NK-92 (cell line): ENCODE data around the gene CTNNBL1.

Experiments used
- DNase-seq: peaks from one replicate; lab custom pipeline; 2025; ENCODE audit not compliant: unreplicated experiment; lab: John Stamatoyannopoulos, UW

Gene CTNNBL1

DNA sequence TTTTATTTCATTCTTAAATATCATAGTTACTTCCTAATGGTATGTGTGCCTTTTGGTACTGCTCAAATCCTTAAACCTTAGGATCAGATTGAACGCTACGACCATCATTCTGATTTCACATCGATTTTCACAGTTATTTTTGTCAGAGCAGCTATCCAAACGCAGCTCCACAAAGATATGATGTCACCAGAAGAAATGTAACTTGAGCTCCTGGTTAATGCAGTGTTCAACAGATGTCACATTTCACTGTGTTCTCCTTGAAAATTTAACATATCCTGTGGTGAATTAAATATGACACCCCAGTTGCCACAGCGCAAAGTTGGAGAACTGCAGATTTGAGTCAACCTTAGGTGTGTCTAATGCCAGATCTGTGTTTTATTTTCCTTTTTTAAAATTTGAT lies 81.4 kb downstream of the CTNNBL1 start:
- DNase-seq, result no peak

- no peak for DNase-seq
These were observed 82.2 kb downstream of the CTNNBL1 start for GRCh38 chr20:37776049-37776448.

DNA sequence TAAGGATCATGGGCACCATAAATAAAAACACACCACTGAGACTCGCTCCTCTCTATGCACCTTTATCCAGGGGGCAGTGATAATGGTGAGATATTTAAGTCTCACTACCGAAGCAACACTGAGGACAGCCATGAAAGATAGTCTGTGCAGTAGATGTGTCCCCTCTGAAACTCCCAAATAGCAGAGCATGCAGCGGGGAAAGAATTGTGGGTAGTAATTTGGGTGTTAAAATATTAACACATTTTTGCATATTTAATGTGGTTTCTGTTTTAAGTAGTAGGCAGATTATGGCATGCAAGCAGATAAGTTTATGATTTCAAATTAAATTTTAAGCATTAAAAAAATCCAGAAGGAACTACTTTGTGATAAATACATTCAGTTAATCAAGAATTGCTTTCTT lies 82.7 kb downstream of the CTNNBL1 start:
- DNase-seq, result no peak

GRCh38 chr20:37777012-37777950 lies 83.5 kb downstream of the CTNNBL1 start:
- DNase-seq, result no peak

DNA sequence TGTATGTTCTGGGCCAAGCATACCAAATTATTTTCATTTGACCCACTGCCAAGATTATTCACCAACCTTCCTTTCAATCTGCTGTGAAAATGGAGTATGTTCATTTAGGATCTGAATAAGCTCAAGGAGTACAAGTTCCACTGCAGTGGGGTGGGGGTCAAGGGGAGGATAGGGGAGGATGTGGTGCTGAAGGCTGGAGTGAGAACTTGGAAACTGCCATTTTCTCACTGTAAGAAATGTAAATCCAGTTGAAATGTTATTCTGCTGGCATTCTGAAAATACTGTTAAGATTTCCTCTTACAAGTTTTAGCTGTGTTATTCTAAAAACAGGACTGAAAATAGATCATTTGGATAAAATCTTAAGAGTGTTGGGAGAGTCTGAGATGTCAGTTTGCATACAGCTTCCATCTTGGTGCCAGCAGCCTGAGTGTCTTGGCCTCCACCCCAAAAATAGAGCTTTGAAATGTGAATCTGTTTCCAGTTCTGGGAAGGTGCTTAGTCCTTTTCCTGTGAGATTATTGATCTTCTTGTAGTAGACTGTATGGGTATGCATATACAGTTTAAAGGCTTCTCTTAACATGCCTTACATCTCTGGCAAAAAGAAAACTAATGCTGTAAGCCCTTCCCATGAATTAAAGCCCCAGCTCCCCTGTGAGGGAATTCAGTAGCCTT lies 84.3 kb downstream of the CTNNBL1 start:
- no peak for DNase-seq

GRCh38 chr20:37781626-37782025 lies 87.8 kb downstream of the CTNNBL1 start:
- no peak for DNase-seq

DNA sequence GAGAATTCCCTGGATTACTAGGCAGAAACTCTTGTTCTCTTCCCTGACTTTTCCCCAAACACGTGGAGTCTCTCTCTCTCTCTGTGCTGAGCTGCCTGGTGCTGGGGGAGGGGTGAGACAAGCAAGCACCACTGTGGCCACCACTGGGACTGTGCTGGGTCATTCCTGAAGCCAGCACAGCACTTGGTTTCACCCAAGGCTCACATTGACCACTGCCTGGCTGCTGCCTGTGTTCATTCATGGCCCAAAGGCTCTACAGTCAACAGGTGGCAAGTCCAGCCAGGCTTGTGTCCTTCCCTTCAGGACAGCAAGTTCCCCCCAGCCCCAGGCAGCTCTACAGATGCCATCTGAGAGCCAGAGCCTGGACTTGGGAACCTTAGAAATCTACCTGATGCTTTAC lies 92.2 kb downstream of the CTNNBL1 start:
- no peak for DNase-seq

DNA sequence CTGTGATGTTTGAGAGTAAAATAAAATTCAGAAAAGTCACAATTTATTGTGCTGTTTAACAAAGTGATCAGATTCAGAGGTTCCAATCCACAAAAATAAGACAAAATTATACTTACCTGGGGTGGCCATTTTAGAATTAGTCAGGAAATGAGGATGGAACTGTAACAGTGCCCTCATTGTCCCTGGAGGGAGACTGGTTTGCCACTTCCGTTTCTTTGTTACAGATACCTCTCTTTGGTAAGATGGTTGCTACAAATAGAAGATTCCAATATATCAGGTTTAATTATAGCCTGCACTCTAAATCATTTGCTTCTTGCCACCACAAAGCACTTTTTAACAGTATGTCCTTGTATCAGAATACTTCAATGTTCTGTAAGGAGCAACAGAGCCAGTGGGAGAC lies 95.6 kb downstream of the CTNNBL1 start:
- DNase-seq, result no peak

- no peak for DNase-seq
These were observed 97.1 kb downstream of the CTNNBL1 start for GRCh38 chr20:37790900-37791299.

- no peak for DNase-seq
These were observed 102.3 kb downstream of the CTNNBL1 start for GRCh38 chr20:37796121-37796520.

DNA sequence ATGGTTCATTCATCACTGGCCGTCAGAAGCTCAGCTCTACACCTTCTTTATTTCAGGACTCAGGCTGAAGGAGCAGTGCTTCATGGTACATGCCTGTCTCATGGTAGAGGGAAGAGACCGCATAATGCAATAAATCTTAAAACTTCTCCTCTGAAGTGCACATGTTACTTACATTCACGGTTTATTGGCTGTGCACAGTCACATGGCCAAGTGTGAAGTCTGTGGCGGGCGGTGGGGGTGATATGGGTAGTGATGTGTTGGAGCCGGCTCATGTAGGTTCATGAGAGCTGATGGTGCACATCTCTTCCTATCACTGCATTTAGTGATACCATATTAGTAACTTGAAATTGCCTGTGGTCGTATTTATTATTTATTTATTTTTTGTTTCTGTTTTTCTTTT lies 102.9 kb downstream of the CTNNBL1 start:
- no peak for DNase-seq

DNA sequence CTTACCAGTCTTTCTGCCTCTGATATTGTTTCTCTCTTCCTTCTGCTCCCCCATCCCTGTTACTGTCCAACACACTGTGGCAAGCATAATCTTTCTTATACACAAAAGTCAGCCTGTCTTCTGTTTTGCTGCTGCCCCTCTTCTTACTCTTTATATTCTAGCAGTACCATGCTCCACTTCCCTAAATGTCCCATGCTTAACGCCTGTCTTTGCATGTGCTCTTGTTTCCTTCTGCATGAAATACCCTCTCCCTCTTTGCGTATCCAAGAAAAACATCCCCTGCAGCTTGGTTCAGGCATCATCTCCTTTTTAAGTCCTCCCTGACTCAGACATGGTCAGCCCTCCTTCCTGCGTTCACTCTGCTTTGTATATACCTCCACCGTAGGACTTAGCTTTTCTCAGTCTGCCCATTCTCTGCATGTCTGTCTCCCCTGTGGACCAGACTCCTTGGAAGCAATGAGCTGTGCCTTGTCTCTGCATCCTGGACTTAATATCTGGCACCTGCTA lies 103.9 kb downstream of the CTNNBL1 start:
- DNase-seq, result no peak

DNA sequence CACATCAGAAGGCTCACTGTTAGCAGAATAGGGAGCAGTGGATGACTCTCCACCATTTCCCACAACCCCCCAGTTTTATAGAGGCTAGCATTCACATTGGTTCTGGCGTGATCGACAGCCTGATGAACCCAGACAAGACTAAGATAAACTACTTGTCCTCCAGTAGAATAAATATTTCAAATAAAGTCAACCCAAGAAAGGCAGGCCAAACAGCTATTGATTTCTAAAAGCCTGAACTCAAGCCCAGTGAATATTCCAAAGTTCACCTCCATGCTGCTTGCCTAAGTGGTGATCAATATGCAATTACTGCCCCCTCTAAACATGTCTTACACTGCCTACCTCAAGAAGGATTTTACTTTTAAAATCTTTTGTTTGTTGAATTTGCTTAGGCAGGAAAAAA lies 104.5 kb downstream of the CTNNBL1 start:
- no peak for DNase-seq

- DNase-seq, result no peak
These were observed 106.8 kb downstream of the CTNNBL1 start for GRCh38 chr20:37800618-37801017.

DNA sequence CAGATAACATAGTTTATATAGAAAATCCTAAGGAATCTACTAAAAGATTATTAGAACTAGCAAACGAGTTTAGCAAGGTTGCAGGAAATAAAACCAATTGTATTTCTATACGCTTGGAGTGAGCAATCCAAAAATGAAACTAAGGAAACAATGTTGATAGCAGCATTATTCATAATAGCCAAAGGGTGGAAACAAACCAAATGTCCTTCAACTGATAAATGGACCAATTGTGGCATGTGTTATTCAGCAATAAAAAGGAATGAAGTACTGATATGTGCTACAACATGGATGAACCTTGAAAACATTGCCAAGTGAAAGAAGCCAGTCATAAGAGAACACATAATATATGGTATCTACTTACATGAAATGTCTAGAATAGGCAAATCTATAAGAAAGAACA lies 108.1 kb downstream of the CTNNBL1 start:
- DNase-seq, result no peak

DNA sequence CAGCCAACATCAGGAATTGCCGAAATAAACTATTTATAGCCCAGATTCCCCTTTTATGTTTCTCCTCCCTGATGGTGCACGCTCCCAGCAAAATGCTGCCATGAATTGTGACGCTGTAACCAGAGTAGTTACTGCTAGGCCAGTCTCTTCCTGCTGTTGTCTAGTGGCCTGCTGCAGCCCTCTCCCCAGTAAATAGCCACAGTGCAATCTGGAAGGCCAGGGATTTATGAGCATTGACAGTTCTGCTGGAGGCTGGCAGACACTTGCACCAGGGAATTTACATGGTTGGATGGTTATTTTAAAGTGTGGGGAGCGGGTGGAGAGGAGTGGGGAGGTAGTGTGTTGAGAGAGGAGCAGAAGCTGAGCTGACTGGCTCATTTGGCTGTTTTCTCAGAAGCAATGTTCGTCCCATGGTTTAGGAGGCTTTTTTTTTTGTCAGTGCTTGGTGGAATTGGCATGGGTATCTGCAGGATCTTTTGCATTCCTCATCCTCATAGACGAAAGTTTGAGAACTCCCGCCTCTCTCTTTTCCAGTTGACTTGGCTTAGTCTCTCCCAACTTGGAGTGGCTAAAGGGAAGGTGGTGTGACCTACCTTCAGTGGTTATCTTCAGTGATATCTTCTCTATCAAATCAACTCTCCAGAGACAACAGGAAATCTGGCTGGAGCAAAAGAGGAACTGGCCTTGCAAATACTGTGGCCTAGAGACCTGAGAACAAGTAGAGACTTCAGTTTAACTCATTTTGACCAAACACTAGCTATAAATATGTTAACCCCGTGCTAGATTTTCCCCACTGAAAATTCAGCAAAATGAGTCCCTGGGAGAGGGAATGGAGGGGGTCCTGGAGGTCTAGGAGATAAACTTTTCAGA lies 109.8 kb downstream of the CTNNBL1 start:
- DNase-seq, result no peak

GRCh38 chr20:37804584-37805566 lies 111.0 kb downstream of the CTNNBL1 start:
- no peak for DNase-seq

GRCh38 chr20:37807471-37808232 lies 113.8 kb downstream of the CTNNBL1 start:
- DNase-seq, result no peak
